GM12892 (cell line): Measurements from ENCODE around the gene CHIA.

Experiments
- DNase-seq: peaks from one replicate; pipeline ENCODE4 v3.0.0; 2011; ENCODE audit not compliant: insufficient read length
- FAIRE-seq: peaks from 2 replicates; lab custom pipeline; 2011; peaks lifted over from hg19 to GRCh38; lab: Jason Lieb, UNC
- POLR2A ChIP-seq: IDR thresholded peaks from 2 replicates; pipeline ENCODE4 v1.6.1; 2011; ENCODE audit warnings: low read depth, low read length, control low read depth
- POLR2AphosphoS5 ChIP-seq: IDR thresholded peaks from 2 replicates; pipeline ENCODE4 v1.6.1; 2011; ENCODE audit warnings: low read depth, low read length, control low read depth
- TAF1 ChIP-seq: IDR thresholded peaks from 2 replicates; pipeline ENCODE4 v1.6.1; 2011; ENCODE audit warnings: low read depth, mild to moderate bottlenecking, control low read depth, low read length, borderline replicate concordance

Gene CHIA

DNA sequence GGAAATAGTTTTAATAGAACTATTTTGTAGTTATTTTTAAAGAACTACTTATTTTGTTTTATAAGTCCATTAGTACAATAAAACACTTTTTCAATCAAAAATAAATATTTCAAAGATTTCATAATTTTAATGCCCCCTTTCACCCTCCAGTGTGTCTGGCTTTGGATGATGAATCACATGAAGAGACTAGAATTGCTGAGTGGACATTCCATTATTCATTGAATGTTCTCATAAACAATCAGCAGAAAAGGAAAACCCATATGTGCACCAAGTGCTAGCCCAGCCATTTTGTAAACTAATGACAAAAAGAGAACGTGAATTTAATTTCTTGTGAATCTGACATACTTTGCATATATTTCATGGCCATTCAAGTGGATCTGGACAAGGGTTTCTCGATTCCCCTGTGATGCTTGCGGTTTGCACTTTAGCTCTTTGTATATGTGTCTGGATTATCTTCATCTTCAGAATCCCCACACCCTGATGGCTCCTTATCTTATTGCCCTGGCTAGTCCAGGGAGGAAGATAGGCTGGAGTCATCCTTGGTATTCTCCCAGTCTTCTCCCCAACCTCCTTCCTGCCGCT, 20.7 kb upstream of the CHIA start:
- TF ChIP-seq POLR2AphosphoS5 = no peak
- no peak for TF ChIP-seq TAF1
- no peak for TF ChIP-seq POLR2A
- no peak for DNase-seq
- FAIRE-seq = peak; percentile 71

DNA sequence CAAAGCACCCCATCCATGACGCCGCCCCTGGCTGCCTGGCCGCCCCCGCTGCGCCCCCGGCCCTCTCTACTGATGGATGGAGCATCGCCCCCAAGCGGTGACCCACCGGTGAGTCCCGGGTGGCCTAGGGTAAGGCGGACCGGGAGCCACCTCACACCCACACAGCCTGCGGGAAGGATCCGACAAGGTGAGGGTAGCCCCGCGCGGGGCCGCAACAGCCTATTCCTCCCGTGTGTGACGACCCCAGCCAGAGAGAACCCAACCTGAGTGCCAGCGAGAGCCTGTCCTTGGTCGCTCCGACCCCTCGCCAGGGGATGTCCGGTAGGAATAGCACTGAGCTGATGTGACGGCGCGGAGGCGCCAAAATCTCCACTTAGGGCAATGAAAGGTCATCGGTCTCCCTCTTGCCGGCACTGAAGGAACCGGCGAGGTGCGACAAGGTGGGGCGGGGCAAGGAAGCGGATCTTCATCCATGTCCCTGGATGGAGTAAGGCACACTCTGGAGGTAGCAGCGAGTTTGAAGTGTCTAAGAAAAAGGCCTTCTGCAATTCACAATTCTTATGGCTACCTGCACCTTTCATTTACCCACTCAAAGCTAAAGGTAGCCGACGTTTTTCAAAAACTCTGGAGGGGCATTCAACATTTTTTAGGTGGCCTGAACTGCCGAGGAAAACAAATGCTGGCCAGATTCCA, 19.7 kb upstream of the CHIA start:
- DNase-seq (peak; percentile 5), FAIRE-seq (no peak)
- TF ChIP-seq POLR2A = no peak
- TF ChIP-seq TAF1 = no peak
- no peak for TF ChIP-seq POLR2AphosphoS5

DNA sequence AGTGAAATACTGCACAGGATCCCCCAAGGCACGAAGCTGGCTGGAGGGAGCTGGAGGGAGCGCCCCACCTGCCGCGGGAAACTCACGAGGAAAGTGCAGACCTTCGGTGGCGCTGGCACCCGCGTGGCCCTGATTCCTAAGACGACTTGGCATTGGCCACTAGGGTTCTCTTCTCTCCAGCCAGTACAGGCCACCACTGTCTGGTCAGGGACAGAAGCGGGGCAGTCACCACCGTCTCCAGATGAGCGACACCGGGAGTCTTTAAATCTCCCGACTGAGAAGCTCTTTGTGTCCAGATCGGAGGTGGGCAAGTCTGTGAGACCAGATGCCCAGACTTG, 19.2 kb upstream of the CHIA start:
- no peak for DNase-seq
- TF ChIP-seq TAF1 (no peak), POLR2A (no peak), POLR2AphosphoS5 (no peak)
- FAIRE-seq = no peak

DNA sequence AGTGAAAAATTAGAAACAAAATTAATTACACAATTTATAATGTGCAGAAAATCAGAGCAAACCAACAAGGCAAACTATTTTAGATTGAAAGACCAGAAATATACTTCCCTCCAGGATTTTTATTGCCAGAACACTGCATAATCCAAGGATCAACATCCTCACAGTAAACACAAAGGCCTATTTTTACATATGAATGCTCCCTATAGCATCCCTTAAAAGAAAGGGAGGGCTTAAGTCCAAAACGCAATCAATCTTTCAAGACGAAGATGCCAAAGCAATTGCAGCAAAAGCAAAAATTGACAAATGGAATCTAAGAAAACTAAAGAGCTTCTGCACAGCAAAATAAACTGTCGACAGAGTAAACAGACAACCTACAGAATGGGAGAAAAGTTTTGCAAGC, 18.6 kb upstream of the CHIA start:
- no peak for FAIRE-seq

DNA sequence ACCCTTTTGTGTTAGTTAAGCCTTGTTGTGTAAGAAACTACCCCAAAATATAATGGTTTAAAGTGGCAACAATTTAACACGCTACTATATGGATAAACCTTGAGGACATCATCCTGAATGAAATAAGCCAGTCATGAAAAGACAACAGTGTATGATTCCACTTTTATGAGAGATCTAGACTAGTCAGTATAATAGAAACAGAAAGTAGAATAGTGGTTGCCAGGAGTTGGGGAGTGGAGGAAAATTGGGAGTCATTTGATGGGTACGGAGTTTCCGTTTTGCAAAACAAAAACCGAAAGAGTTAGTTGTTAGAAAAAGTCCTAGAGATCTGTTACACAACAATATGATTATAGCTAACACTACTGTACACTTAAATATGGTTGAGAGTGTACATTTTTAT, 16.0 kb upstream of the CHIA start:
- DNase-seq (no peak), FAIRE-seq (no peak)
- TF ChIP-seq POLR2A = no peak
- TF ChIP-seq TAF1 = no peak
- TF ChIP-seq POLR2AphosphoS5 = no peak

More for the DNA sequence above, 18.6 kb upstream of the CHIA start:
- no peak for TF ChIP-seq POLR2A
- TF ChIP-seq POLR2AphosphoS5 = no peak
- DNase-seq = no peak

DNA sequence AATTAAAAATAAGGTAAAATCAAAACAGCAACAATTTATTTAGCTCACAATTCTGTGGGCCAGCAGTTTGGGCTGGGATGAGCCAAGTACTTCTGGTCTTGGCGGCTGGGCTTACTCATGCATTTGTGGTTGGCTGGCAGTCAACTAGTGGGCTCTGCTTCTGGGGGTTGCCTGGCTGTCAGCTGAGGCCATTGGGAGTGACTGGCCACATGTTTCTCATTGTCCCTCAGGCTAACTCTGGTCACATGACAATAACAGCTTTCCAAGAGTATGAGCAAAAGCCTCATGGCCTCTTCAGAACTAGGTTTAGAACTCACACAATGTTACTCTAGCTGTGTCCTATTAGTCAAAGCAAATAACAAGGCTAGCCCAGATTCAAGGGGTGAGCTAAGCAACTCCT, 15.6 kb upstream of the CHIA start:
- FAIRE-seq = no peak
- TF ChIP-seq POLR2AphosphoS5 (no peak), TAF1 (no peak), POLR2A (no peak)
- no peak for DNase-seq

DNA sequence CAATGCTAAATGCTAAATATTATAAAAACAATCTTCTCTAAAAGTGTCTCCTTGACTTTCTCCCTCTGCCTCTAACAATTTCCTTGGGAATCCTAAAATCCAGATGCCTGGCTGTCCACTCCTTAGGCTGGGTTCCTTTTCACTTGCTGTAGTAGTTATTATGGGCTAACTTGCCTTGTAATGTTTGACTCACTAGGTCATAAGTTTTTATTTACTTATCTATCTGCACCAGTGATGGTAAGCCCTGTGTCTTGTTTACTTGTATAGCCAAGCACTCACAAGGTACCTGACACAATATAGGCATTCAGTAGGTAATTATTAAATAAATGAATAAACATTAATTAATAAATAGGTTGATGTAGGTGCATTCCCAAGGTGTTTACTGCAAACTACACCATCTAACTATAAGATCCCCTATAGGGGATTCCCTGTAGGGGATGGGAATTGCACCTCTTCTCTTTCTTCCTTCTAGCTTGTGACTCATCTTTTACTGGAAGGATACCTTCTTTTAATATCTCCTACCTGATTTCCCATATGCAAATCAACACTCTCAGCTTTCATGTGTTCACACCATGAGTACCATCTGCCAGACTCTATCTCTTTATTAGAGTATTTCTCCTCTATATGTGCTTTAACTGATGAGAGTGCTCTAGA, 14.7 kb upstream of the CHIA start:
- DNase-seq = no peak
- FAIRE-seq = no peak
- TF ChIP-seq TAF1 = no peak
- TF ChIP-seq POLR2AphosphoS5 = no peak
- TF ChIP-seq POLR2A = no peak

DNA sequence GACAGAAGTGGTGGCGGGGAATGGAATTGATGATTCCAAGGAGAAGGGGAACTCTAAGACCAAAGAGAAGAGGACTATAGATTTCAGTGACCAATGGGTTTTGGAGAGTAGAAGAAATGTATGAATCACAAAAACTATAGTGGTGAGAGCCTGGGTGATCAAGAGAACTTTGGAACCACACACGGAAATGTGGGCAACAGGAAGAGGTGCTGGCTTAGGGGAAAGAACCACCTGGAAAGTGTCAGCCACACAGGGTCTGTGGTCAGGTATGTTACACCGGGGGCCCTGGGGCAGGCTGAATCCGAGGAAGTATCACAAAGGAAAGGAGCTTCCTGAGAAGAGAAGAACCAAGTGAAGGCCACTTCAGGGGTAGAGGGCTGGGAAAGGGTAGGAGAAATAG, 11.5 kb upstream of the CHIA start:
- TF ChIP-seq POLR2AphosphoS5 (no peak), POLR2A (no peak), TAF1 (no peak)
- DNase-seq = no peak
- no peak for FAIRE-seq

DNA sequence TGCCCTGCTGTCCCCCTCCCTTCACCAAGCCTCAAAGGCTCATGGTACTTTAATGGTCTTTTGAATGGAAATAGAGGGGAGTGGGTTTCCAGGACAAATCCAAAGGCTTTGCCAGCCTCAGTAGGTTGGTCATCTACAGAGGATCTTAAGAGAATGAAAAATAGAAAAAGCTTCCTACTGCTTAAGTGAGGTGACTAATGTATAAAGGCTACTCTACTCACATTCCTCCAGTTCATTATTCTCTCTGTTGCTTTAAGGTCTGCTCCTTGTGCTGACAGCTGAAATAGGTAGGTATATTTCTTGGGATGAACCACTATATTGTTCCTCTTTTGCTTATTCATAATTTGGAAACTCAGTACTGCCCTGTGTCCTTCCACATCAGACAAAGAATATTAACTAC, 10.4 kb upstream of the CHIA start:
- TF ChIP-seq POLR2A = no peak
- TF ChIP-seq POLR2AphosphoS5 = no peak
- no peak for TF ChIP-seq TAF1
- no peak for FAIRE-seq
- DNase-seq = no peak

DNA sequence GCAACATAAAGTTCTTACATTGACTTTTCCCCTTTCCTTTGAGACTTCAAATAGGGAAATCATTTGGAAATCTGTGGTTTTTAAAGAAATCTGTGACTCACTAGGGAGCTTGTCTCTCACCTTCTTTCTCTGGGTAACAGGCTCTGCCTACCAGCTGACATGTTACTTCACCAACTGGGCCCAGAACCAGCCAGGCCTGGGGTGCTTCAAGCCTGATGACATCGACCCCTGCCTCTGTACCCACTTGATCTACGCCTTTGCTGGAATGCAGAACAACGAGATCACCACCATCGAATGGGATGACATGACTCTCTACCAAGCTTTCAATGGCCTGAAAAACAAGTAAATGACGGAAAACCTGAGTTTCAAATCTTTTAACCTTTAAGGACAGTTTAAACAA, 9.2 kb upstream of the CHIA start:
- DNase-seq (no peak), FAIRE-seq (no peak)

DNA sequence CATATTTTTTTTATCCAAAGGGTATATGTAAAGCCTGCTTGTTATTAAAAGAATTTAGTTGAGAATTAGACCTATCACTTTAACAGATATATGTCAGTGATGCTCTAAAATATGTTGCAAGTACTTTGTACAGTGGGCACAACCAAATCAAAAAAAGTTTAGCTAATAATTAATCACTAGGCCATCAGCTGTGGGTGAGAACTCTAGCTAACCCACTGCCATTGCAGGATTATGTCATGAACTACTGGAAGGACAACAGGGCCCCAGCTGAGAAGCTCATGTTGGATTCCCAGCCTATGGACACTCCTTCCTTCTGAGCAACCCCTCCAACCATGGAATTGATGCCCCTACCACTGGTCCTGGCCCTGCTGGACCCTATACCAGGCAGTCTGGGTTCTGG, 6.8 kb upstream of the CHIA start:
- no peak for TF ChIP-seq POLR2A
- no peak for TF ChIP-seq POLR2AphosphoS5
- no peak for TF ChIP-seq TAF1
- no peak for FAIRE-seq
- DNase-seq = no peak

More for the DNA sequence above, 9.2 kb upstream of the CHIA start:
- no peak for TF ChIP-seq POLR2AphosphoS5
- no peak for TF ChIP-seq TAF1
- no peak for TF ChIP-seq POLR2A

DNA sequence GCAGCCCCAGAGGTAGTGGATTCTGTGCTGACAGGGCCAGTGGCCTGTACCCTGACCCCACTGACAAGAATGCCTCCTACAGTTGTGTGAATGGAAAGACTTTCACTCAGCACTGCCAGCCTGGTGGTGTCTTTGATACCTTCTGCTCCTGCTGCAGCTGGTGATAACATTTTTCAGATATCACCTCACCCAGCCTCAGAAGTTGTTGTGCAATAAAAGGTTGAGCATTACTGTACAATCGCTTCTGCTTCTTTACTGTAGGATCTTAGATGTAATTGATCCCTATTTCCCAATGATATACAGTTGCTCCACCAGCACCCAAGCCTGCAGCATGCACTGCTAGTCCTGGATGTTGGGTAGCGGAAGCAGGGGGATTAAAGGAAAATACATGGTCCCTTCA, 4.8 kb upstream of the CHIA start:
- DNase-seq = no peak
- no peak for FAIRE-seq
- TF ChIP-seq POLR2AphosphoS5 (no peak), POLR2A (no peak), TAF1 (no peak)

DNA sequence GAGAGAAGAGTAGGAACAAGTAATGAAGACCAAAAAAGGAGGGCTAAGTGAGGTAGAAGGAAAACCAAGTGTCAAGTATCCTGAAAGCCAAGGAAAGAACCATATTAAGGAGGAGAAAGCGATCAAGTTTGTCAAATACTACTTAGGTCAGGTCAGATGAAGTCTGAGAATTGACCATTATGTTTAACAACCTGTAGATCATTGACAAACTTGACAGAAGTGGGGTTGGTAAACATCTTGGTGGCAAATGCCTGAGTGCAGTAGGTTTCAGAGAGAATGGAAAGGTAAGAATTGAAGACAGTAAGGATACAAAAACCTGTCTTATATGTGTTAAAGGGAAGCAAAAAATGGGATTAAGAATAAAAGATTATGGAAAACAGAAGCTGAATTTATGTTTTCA, 3.7 kb upstream of the CHIA start:
- DNase-seq (no peak), FAIRE-seq (no peak)
- TF ChIP-seq POLR2AphosphoS5 (no peak), TAF1 (no peak), POLR2A (no peak)
